HFFc6 (cell line): ENCODE measurements around the gene FMN2. TPM values are rescaled to one million over a fixed set of nuclear protein-coding genes. Genes with fewer than 3 reads are reported as not detected.

Experiments
- DNase-seq: peaks from one replicate; pipeline ENCODE4 v3.0.0-alpha.2; 2018
- H3K27ac Mint-ChIP-seq: 2 replicates; pipeline ENCODE4 v1.8.0; 2020; ENCODE audit warnings: mild to moderate bottlenecking, mixed read lengths
- H3K27me3 Mint-ChIP-seq: 2 replicates; pipeline ENCODE4 v1.8.0; 2021; ENCODE audit warnings: mild to moderate bottlenecking, moderate library complexity, mixed read lengths; ENCODE audit not compliant: insufficient read depth
- H3K36me3 Mint-ChIP-seq: 2 replicates; pipeline ENCODE4 v1.8.0; 2021; ENCODE audit warnings: low read depth, mixed read lengths
- H3K4me1 Mint-ChIP-seq: 2 replicates; pipeline ENCODE4 v1.8.0; 2020; ENCODE audit warnings: low read depth, mixed read lengths
- H3K4me3 Mint-ChIP-seq: 2 replicates; pipeline ENCODE4 v1.8.0; 2020; ENCODE audit warnings: mild to moderate bottlenecking, moderate library complexity, mixed read lengths
- H3K9me3 Mint-ChIP-seq: 2 replicates; pipeline ENCODE4 v1.8.0; 2020; ENCODE audit warnings: mild to moderate bottlenecking, mixed read lengths
- CTCF ChIP-seq: fragments of 200-600 bp; sonication (generic); IDR thresholded peaks from 2 replicates; pipeline ENCODE4 v1.5.0; 2021; ENCODE audit warnings: antibody characterized with exemption, mild to moderate bottlenecking
- total RNA-seq, 6 experiments: library from RNA; stranded (reverse); fragmentation: NEBNext Ultra II Directional; extraction: Animal tissue kit (Norgen Biotek cat#: 25700); gene quantifications; 2 replicates in 1 of 6; 3 replicates in 5 of 6; pipeline ENCODE4 v1.2.3, GENCODE V29; 2021

The FMN2 gene
- total RNA-seq, 6 experiments from 2014 or later, result 82.6 to 115 (median 96.4) TPM

- H3K4me1 Mint-ChIP-seq, result peaks cover 72% of the 10 kb centered on the region
- TF ChIP-seq CTCF, result peak; percentile 93
- no peak overlapping the region for H3K4me3 Mint-ChIP-seq
- DNase-seq, result peak; percentile 56
- H3K27me3 Mint-ChIP-seq, result peaks cover 3% of the 10 kb centered on the region
- no peaks in the 10 kb centered on the region for H3K9me3 Mint-ChIP-seq
- peak overlapping the region; percentile 22; the same call in 1 of the 2 replicates for H3K27ac Mint-ChIP-seq
- peaks cover 58% of the 10 kb centered on the region for H3K36me3 Mint-ChIP-seq
Observed at GRCh38 chr1:240149484-240150094, 57.9 kb downstream of the FMN2 start.

- peaks cover 5% of the 10 kb centered on the region for H3K27me3 Mint-ChIP-seq
- H3K27ac Mint-ChIP-seq, result peak overlapping the region; percentile 83
- H3K4me3 Mint-ChIP-seq, result peak overlapping the region; percentile 26; the same call in 1 of the 2 replicates
- peaks cover 56% of the 10 kb centered on the region for H3K36me3 Mint-ChIP-seq
- TF ChIP-seq CTCF, result no peak
- H3K9me3 Mint-ChIP-seq, result no peaks in the 10 kb centered on the region
- peaks cover 78% of the 10 kb centered on the region for H3K4me1 Mint-ChIP-seq
- peak; percentile 55 for DNase-seq
Observed at GRCh38 chr1:240151136-240151735, 59.6 kb downstream of the FMN2 start.

GRCh38 chr1:240152611-240153297 is 61.1 kb downstream of the FMN2 start:
- no peak for TF ChIP-seq CTCF
- Mint-ChIP-seq H3K4me3 (peak overlapping the region; percentile 67), H3K27me3 (peaks cover 5% of the 10 kb centered on the region), H3K27ac (peak overlapping the region; percentile 83), H3K4me1 (peaks cover 77% of the 10 kb centered on the region), H3K36me3 (peaks cover 59% of the 10 kb centered on the region), H3K9me3 (no peaks in the 10 kb centered on the region)
- peak; percentile 63 for DNase-seq

GRCh38 chr1:240155605-240156004 is 63.9 kb downstream of the FMN2 start:
- Mint-ChIP-seq H3K9me3 (no peaks in the 10 kb centered on the region), H3K4me3 (no peak overlapping the region), H3K36me3 (peaks cover 61% of the 10 kb centered on the region), H3K4me1 (peaks cover 58% of the 10 kb centered on the region), H3K27me3 (peaks cover 5% of the 10 kb centered on the region), H3K27ac (no peak overlapping the region)
- no peak for DNase-seq
- TF ChIP-seq CTCF, result no peak

- Mint-ChIP-seq H3K27me3 (peaks cover 6% of the 10 kb centered on the region), H3K27ac (no peak overlapping the region; the same call in 1 of the 2 replicates), H3K9me3 (peaks cover 12% of the 10 kb centered on the region), H3K36me3 (peaks cover 46% of the 10 kb centered on the region), H3K4me3 (no peak overlapping the region), H3K4me1 (peaks cover 32% of the 10 kb centered on the region)
- DNase-seq, result no peak
- no peak for TF ChIP-seq CTCF
Observed at GRCh38 chr1:240164742-240165141, 73.1 kb downstream of the FMN2 start.
